ENCODE results near the gene BACE1-AS. TPM values are rescaled to one million over a fixed set of nuclear protein-coding genes. Genes with fewer than 3 reads are reported as not detected.

The BACE1-AS gene
- total and polyA plus RNA-seq, 2 donors (not counting 1 experiment from before 2014, with no cell fraction given): 4.2 to 4.5 TPM

DNA sequence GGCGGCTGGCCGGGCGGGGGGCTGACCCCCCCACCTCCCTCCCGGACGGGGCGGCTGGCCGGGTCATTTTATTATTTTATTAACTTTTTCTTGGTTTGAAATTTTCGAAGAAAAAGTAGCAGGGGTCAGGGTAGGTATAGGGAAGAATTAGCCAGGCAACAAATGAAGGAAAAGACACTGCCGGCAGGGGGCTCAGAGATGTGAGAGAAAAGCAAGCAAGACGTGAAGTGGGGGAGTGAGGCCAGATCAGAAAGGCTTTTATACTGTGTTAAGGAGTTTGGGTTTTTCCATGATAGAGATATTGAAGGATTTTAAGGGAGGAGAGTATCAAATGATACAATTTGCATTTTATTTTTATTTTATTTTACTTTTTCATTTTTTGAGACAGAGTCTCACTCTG, 39.6 kb upstream of the BACE1-AS start:
- Histone ChIP-seq H3K4me2 (ENCODE audit: extremely low read depth, insufficient read depth, low read length) (no peak overlapping the region), H3K4me1 (ENCODE audit: control insufficient read depth, extremely low read depth, insufficient read depth, low read length) (peaks cover 2% of the 10 kb centered on the region), H2AFZ (ENCODE audit: low read length) (no peak overlapping the region), H4K20me1 (ENCODE audit: control insufficient read depth, extremely low read depth, insufficient read depth, low read length) (no peaks in the 10 kb centered on the region), H3K9me3 (ENCODE audit: control insufficient read depth, insufficient read depth, low read depth, low read length) (no peaks in the 10 kb centered on the region), H3K27me3 (ENCODE audit: control insufficient read depth, insufficient read depth, low read length) (no peaks in the 10 kb centered on the region), H3K79me2 (ENCODE audit: control insufficient read depth, insufficient read depth, low read length) (no peaks in the 10 kb centered on the region), H3K4me3 (replicated peaks in 1 of 4; ENCODE audit: control extremely low read depth in 1 of 4, insufficient read depth in 1 of 4, low read depth in 3 of 4, low read length in 4 of 4) (no peak overlapping the region), H3K9ac (ENCODE audit: insufficient read depth, low read length) (no peak overlapping the region), H3K36me3 (ENCODE audit: control insufficient read depth, insufficient read depth, low read length) (peaks cover 3% of the 10 kb centered on the region), H3K27ac (ENCODE audit: insufficient read depth, low read length) (no peak overlapping the region)
- TF ChIP-seq, protein P1, sequence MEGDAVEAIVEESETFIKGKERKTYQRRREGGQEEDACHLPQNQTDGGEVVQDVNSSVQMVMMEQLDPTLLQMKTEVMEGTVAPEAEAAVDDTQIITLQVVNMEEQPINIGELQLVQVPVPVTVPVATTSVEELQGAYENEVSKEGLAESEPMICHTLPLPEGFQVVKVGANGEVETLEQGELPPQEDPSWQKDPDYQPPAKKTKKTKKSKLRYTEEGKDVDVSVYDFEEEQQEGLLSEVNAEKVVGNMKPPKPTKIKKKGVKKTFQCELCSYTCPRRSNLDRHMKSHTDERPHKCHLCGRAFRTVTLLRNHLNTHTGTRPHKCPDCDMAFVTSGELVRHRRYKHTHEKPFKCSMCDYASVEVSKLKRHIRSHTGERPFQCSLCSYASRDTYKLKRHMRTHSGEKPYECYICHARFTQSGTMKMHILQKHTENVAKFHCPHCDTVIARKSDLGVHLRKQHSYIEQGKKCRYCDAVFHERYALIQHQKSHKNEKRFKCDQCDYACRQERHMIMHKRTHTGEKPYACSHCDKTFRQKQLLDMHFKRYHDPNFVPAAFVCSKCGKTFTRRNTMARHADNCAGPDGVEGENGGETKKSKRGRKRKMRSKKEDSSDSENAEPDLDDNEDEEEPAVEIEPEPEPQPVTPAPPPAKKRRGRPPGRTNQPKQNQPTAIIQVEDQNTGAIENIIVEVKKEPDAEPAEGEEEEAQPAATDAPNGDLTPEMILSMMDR (conservative IDR thresholded peaks at IDR 0.05 in 1 of 2, IDR thresholded peaks at IDR 0.05 in 1 of 2; ENCODE audit: low read depth in 1 of 2, low read length in 2 of 2): no peak
- no peak for TF ChIP-seq EZH2 (IDR thresholded peaks at IDR 0.05; ENCODE audit: low read length, missing control alignments)
- DNase-seq (ENCODE audit: low read depth in 2 of 2): no peak

DNA sequence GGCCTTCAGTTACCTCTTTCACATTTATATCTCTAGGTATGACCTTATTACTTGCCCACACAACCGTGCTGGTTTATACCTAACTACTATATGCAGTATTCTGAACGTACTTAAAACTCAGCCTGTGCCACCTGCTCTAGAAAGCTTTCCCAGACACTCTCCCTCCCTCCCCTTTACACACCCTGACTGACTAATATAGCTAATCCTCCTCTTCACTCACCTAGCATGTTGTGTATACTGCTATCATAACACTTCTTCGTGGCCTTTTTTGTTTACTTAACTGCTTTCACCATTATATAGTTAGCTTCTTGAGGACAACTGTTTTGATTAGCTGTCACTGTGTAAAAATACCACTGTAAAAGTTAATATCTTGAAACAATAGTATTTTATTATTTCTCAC, 35.2 kb upstream of the BACE1-AS start:
- H3K27ac ChIP-seq (ENCODE audit: insufficient read depth, low read length): no peak overlapping the region
- H3K9ac ChIP-seq (ENCODE audit: insufficient read depth, low read length): no peak overlapping the region
- H3K27me3 ChIP-seq (ENCODE audit: control insufficient read depth, insufficient read depth, low read length): no peaks in the 10 kb centered on the region
- no peaks in the 10 kb centered on the region for H3K9me3 ChIP-seq (ENCODE audit: control insufficient read depth, insufficient read depth, low read depth, low read length)
- DNase-seq (ENCODE audit: low read depth in 2 of 2): no peak
- H2AFZ ChIP-seq (ENCODE audit: low read length): no peak overlapping the region
- H4K20me1 ChIP-seq (ENCODE audit: control insufficient read depth, extremely low read depth, insufficient read depth, low read length): no peaks in the 10 kb centered on the region
- peaks cover 6% of the 10 kb centered on the region for H3K4me1 ChIP-seq (ENCODE audit: control insufficient read depth, extremely low read depth, insufficient read depth, low read length)
- no peaks in the 10 kb centered on the region for H3K36me3 ChIP-seq (ENCODE audit: control insufficient read depth, insufficient read depth, low read length)
- no peaks in the 10 kb centered on the region for H3K79me2 ChIP-seq (ENCODE audit: control insufficient read depth, insufficient read depth, low read length)
- TF ChIP-seq EZH2 (IDR thresholded peaks at IDR 0.05; ENCODE audit: low read length, missing control alignments): no peak
- TF ChIP-seq, protein P1 (conservative IDR thresholded peaks at IDR 0.05 in 1 of 2, IDR thresholded peaks at IDR 0.05 in 1 of 2; ENCODE audit: low read depth in 1 of 2, low read length in 2 of 2): no peak
- no peak overlapping the region for H3K4me2 ChIP-seq (ENCODE audit: extremely low read depth, insufficient read depth, low read length)
- H3K4me3 ChIP-seq (replicated peaks in 1 of 4; ENCODE audit: control extremely low read depth in 1 of 4, insufficient read depth in 1 of 4, low read depth in 3 of 4, low read length in 4 of 4): no peak overlapping the region

DNA sequence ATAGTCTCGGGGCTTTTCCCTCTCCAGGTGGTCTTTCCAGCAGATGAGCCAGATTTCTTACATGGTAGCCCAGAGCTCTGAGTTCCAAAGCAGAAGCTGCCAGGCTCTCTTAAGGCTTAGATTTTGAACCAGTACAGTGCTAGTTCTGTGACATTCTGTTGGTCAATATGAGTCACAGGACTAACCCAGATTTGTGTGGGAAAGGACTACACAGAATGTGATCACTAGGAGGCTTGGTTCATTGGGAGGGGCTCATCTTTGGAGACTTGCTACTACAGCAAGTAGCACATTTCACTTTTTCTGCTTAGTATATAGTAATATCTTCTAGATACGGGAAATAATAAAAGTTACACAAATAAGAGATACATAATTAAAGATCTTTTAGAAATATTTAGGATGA, 34.6 kb upstream of the BACE1-AS start:
- Histone ChIP-seq H3K27ac (ENCODE audit: insufficient read depth, low read length) (no peak overlapping the region), H3K9ac (ENCODE audit: insufficient read depth, low read length) (no peak overlapping the region), H3K4me1 (ENCODE audit: control insufficient read depth, extremely low read depth, insufficient read depth, low read length) (peaks cover 6% of the 10 kb centered on the region), H3K4me2 (ENCODE audit: extremely low read depth, insufficient read depth, low read length) (no peak overlapping the region), H3K9me3 (ENCODE audit: control insufficient read depth, insufficient read depth, low read depth, low read length) (no peaks in the 10 kb centered on the region), H4K20me1 (ENCODE audit: control insufficient read depth, extremely low read depth, insufficient read depth, low read length) (no peaks in the 10 kb centered on the region), H3K4me3 (replicated peaks in 1 of 4; ENCODE audit: control extremely low read depth in 1 of 4, insufficient read depth in 1 of 4, low read depth in 3 of 4, low read length in 4 of 4) (no peak overlapping the region), H3K27me3 (ENCODE audit: control insufficient read depth, insufficient read depth, low read length) (no peaks in the 10 kb centered on the region), H3K79me2 (ENCODE audit: control insufficient read depth, insufficient read depth, low read length) (no peaks in the 10 kb centered on the region), H2AFZ (ENCODE audit: low read length) (no peak overlapping the region), H3K36me3 (ENCODE audit: control insufficient read depth, insufficient read depth, low read length) (no peaks in the 10 kb centered on the region)
- TF ChIP-seq EZH2 (IDR thresholded peaks at IDR 0.05; ENCODE audit: low read length, missing control alignments): no peak
- TF ChIP-seq, protein P1 (conservative IDR thresholded peaks at IDR 0.05 in 1 of 2, IDR thresholded peaks at IDR 0.05 in 1 of 2; ENCODE audit: low read depth in 1 of 2, low read length in 2 of 2): no peak
- DNase-seq (ENCODE audit: low read depth in 2 of 2): peak; percentile 55 to 56
